ENCODE data around the gene SYDE2.
"Not testable (repeated sequence)": the region's sequence is repeated elsewhere in the genome, so short reads cannot be mapped to it uniquely, and the experiment has no call there.

The SYDE2 gene

GRCh38 chr1:85200463-85201339 lies at the start of gene SYDE2:
Gene SYDE2 (minus strand): TSS chr1:85201016. CDS start chr1:85200996, 20 bp downstream.
- peak; percentile 36 to 52 (median 38) for DNase-seq (ENCODE audit: low read depth in 3 of 3)

DNA sequence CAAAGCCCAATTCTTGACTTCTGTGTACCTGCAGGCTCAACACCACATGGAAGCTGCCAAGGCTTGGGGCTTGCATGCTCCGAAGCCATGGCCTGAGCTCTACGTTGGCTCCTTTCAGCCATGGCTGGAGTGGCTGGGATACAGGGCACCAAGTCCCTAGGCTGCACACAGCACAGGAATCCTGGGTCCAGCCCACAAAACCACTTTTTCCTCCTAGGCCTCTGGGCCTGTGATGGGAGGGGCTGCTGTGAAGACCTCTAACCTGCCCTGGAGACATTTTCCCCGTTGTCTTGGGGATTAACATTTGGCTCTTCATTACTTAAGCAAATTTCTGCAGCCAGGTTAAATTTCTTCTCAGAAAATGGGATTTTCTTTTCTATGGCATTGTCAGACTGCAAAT lies 48.2 kb upstream of the SYDE2 start:
- not testable (repeated sequence) for DNase-seq (ENCODE audit: low read depth in 3 of 3)

DNA sequence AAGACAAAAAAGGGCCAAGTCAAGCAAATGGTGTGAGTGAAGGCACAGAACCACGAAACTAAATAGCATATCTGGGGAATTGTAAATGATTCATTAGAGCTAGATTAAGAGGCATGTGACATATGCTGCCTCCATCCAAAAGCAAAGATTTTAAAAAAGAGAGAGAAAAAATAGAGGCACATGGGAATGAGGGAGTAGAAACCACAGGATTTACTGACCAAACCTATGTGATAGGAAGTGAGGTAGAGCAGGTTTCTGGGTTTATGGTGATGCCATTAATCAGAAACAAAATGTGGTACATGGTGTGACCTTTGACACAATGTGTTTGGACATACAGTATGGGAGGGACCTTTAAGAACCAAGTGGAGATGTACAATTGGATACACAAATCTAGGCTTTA lies 45.1 kb upstream of the SYDE2 start:
- DNase-seq (ENCODE audit: low read depth in 3 of 3): no peak

- no peak for DNase-seq (ENCODE audit: low read depth in 3 of 3)
Measured at GRCh38 chr1:85245456-85245855, 44.6 kb upstream of the SYDE2 start.

GRCh38 chr1:85244271-85245061 lies 43.6 kb upstream of the SYDE2 start:
- no peak for DNase-seq (ENCODE audit: low read depth in 3 of 3)

- DNase-seq (ENCODE audit: low read depth in 3 of 3): no peak
Measured at GRCh38 chr1:85243372-85243771, 42.6 kb upstream of the SYDE2 start.

DNA sequence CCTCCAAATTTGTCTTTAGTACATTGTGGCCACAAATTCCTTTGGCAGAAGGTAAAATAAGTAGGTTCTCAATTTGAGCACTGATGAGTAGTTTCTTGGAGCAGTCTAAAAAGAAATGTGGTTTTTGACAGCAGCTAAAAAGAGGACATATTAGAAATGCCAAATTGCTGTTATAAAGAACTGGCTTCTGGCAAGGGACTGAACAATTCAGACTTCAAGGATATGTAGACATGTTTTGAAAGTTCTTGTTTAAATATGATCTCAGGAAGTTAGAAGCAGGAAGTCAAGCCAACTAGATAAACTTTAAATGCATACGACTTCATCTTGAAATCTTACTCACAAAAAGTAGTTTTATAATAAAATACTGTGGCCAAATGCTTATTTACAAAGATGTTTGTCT lies 39.8 kb upstream of the SYDE2 start:
- DNase-seq (ENCODE audit: low read depth in 3 of 3): no peak

GRCh38 chr1:85240174-85240601 lies 39.4 kb upstream of the SYDE2 start:
- DNase-seq (ENCODE audit: low read depth in 3 of 3): no peak

DNA sequence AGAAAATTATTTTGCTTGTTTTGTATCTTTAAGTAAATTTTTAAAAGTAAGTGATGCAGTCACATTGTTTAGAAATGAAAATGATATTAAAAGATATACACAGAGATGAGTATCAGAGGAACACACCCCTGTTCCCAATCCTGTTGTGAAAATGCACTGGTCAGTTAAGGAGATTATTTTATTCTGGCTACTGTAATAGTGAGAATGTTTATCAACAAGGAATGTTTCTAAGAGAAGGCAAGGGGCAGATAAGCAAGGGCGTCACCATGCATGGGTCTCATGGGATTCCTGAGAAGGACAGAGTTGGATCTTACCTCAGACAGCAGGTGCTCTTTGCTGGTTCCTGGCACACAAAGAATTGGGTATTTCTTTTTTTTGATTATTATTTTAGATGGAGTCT lies 36.8 kb upstream of the SYDE2 start:
- DNase-seq (ENCODE audit: low read depth in 3 of 3): no peak

- DNase-seq (ENCODE audit: low read depth in 3 of 3): no peak
Measured at GRCh38 chr1:85230305-85230977, 29.6 kb upstream of the SYDE2 start.

DNA sequence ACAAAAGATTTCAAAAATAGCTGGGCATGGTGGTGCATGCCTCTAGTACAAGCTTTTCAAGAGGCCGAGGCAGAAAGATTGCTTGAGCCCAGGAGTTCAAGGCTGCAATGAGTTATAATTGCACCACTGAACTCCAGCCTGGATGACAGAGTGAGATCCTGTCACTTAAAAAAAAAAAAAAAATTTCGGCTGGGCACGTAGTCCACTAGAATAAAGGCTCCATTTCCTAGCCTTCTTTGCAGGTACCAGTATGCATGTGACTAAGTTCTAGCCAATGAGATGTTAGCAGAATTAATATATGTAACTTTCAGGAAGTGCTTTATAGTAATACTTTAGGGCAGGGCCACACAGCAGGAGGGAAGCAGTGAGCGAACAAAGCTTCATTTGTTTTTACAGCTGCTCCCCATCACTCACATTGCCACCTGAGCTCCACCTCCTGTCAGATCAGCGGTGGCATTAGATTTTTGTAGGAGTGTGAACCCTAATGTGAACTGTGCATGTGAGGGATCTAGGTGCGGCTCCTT lies 28.8 kb upstream of the SYDE2 start:
- DNase-seq (ENCODE audit: low read depth in 3 of 3): no peak

DNA sequence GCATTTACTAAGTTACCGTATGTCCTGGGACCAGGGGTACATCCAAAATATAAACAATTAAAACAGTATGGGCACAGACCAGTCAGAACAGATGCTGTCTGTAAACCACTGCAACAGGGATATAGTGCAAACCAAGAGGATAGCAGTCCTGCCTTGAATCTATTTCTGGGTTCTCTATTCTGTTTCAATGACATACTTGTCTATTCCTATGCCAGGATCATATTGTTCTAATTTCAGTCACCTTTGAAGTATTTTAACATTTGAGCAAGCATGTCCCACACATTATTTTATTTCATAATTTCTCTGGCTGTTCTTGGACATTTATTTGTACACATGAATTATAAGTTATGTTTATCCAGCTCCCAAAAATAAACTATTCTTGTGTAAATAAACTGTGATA lies 28.2 kb upstream of the SYDE2 start:
- DNase-seq (ENCODE audit: low read depth in 3 of 3): no peak

GRCh38 chr1:85225624-85226380 lies 25.0 kb upstream of the SYDE2 start:
- no peak for DNase-seq (ENCODE audit: low read depth in 3 of 3)

DNA sequence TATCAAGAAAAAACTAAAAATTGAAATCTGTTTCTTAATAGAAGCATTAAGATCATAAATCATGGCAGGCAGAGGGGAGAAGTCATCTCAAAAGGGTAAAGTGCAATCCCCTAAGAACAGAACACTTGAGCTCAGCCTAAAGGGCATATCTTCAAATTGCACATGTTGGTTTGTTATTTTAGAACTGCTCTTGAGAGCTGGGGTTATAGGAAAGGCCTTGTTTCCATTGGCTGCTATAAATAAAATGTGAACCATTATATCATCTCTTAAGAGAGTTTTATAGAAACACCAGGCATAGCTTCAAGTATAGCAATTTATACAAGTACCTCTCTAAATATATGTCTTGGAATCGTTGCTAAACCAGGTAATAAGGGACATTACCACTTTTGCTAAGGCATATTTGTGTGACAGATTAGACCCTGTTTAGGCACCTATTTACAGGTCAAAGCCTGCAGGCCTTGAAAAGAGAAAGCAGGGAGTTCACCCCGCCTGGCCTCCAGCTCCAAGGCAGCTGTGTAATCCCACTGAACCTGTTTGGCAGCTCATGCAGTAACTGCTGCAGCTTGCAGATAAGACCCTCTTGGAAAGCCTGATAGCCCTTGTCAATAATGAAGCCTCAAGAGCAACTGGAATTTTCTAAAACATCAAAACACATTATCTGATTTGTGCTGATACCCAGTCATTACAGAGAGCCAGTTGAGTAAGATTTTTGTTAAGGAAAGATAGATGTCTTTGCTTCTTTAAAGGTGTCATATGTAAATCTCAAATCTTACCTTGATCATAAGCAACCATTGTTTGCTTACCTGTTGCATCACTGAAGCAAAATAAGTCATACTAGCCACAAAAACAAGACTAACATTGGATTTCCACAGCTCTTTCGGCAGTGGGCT lies 24.2 kb upstream of the SYDE2 start:
- no peak for DNase-seq (ENCODE audit: low read depth in 3 of 3)

GRCh38 chr1:85224295-85224694 lies 23.5 kb upstream of the SYDE2 start:
- no peak for DNase-seq (ENCODE audit: low read depth in 3 of 3)

- no peak for DNase-seq (ENCODE audit: low read depth in 3 of 3)
Measured at GRCh38 chr1:85223334-85223733, 22.5 kb upstream of the SYDE2 start.

GRCh38 chr1:85220756-85221201 lies 20.0 kb upstream of the SYDE2 start:
- no peak for DNase-seq (ENCODE audit: low read depth in 3 of 3)

- no peak for DNase-seq (ENCODE audit: low read depth in 3 of 3)
Measured at GRCh38 chr1:85219853-85220610, 19.2 kb upstream of the SYDE2 start.

- DNase-seq (ENCODE audit: low read depth in 3 of 3): no peak
Measured at GRCh38 chr1:85216697-85217096, 15.9 kb upstream of the SYDE2 start.

Measured in stimulated activated CD4-positive, alpha-beta T cell treated with anti-CD3 and anti-CD28 coated beads, TNF-alpha, amount 100 ng/mL, for 48 hours (primary cell).